HEK293T (cell line): ENCODE results near the gene ERC1.

Experiments
- ARNT ChIP-seq: fragments of 450-650 bp; IDR thresholded peaks from 2 replicates; pipeline ENCODE4 v1.6.1; 2017; ENCODE audit warnings: mild to moderate bottlenecking
- FOXA1 ChIP-seq: fragments of 450-650 bp; IDR thresholded peaks from 2 replicates; pipeline ENCODE4 v1.6.1; 2016; ENCODE audit warnings: mild to moderate bottlenecking
- FOXM1 ChIP-seq: fragments of 450-650 bp; IDR thresholded peaks from 2 replicates; pipeline ENCODE4 v1.6.1; 2017; ENCODE audit warnings: mild to moderate bottlenecking, borderline replicate concordance
- LEF1 ChIP-seq: fragments of 450-650 bp; IDR thresholded peaks from 2 replicates; pipeline ENCODE4 v1.6.1; 2017; ENCODE audit warnings: mild to moderate bottlenecking, borderline replicate concordance
- NFRKB ChIP-seq: fragments of 450-650 bp; IDR thresholded peaks from 2 replicates; pipeline ENCODE4 v1.6.1; 2016; ENCODE audit warnings: mild to moderate bottlenecking, moderate library complexity
- PKNOX1 ChIP-seq: fragments of 450-650 bp; IDR thresholded peaks from 2 replicates; pipeline ENCODE4 v1.6.1; 2016
- SP1 ChIP-seq: fragments of 450-650 bp; IDR thresholded peaks from 2 replicates; pipeline ENCODE4 v1.6.1; 2017
- SUZ12 ChIP-seq: fragments of 450-650 bp; IDR thresholded peaks from 2 replicates; pipeline ENCODE4 v1.6.1; 2016; ENCODE audit warnings: mild to moderate bottlenecking
- TARDBP ChIP-seq: fragments of 450-650 bp; IDR thresholded peaks from 2 replicates; pipeline ENCODE4 v1.6.1; 2016

- no peak for TF ChIP-seq FOXA1
- no peak for TF ChIP-seq TARDBP
- no peak for TF ChIP-seq PKNOX1
- no peak for TF ChIP-seq FOXM1
- no peak for TF ChIP-seq SP1
- no peak for TF ChIP-seq NFRKB
- no peak for TF ChIP-seq ARNT
- TF ChIP-seq LEF1 = no peak
- TF ChIP-seq SUZ12 = no peak
These were observed 511.3 kb downstream of the ERC1 start for GRCh38 chr12:1502379-1502720.
